Cortex of kidney (tissue), 1 donor: Measurements from ENCODE around the gene ALOX12.
"Not testable (repeated sequence)": the region's sequence is repeated elsewhere in the genome, so short reads cannot be mapped to it uniquely, and the experiment has no call there.

ENCODE experiments used
- DNase-seq: peaks from one replicate; lab custom pipeline; 2025; lab: John Stamatoyannopoulos, UW

Gene ALOX12, protein sequence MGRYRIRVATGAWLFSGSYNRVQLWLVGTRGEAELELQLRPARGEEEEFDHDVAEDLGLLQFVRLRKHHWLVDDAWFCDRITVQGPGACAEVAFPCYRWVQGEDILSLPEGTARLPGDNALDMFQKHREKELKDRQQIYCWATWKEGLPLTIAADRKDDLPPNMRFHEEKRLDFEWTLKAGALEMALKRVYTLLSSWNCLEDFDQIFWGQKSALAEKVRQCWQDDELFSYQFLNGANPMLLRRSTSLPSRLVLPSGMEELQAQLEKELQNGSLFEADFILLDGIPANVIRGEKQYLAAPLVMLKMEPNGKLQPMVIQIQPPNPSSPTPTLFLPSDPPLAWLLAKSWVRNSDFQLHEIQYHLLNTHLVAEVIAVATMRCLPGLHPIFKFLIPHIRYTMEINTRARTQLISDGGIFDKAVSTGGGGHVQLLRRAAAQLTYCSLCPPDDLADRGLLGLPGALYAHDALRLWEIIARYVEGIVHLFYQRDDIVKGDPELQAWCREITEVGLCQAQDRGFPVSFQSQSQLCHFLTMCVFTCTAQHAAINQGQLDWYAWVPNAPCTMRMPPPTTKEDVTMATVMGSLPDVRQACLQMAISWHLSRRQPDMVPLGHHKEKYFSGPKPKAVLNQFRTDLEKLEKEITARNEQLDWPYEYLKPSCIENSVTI

DNA sequence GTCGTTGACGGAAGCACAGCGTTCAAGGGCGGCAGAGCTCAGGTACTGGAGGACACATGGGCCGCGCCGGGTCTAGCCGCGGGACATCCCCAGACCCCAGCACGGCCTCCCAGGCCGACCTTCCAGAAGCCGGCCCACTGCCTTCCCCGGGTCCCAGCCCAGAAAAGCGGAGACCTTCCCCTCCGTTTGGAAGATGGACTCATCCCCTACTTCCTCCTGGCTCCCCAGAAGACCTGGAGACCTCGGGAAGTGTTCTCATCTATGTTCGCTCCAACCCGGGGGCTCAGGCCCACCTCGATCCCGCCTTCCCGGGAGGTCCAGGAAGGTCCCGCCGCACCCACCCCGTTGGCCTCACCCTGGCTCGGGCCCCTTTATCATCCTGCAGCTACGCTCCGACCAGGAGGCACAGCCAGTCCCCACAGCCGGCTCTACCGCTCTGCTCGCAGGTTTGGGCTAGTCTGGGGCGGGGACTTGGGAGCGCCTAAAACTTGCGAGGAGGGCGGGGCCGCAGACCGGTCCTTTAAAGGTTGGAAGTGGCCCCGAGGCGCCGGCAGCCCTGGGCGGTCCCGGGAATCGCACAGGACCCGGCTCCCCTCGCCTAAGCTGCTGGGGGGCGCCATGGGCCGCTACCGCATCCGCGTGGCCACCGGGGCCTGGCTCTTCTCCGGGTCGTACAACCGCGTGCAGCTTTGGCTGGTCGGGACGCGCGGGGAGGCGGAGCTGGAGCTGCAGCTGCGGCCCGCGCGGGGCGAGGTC, at the start of gene ALOX12:
Gene ALOX12, plus strand, starts transcription at position 550 of the 756 bp plus-strand sequence. Its CDS starts 69 bp downstream, at position 619.
- no peak for DNase-seq

DNA sequence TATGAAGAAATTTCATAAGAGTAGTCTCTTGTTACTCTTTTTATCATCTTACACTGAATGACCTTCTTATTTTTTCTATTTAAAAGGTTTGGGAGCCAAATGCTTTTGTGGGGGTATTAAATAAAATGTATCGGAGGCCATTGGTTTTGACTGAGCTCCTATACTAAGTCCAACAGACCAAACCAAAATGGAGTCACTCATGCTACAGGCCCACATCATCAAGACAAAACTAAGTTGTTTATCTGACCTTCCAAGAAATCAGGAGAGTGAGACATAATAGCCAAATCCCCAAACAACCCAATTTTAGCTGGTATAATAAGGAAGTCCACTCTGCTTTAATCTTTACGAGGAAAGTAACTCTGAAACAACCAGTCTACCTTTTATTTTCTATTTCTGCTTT, 48.1 kb upstream of the ALOX12 start:
- DNase-seq = no peak

DNA sequence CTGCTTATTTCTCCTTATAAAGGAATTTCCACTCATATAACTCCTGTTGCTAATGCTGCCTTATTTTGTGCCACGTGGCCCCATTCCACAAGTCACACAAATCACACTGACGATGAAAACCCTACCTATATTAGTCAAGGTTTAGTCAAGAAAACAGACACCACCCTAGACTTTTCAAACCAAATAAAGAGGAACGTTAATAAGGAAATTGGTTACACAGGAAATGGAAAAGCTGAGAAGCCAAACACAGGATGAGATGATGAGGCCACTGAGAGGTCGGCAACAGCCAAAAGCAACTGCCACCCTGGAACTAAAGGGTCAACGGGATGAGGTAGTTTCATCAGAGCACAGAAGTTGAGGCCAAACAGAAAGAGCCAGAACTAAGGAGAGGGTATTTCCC, 47.3 kb upstream of the ALOX12 start:
- DNase-seq = no peak

DNA sequence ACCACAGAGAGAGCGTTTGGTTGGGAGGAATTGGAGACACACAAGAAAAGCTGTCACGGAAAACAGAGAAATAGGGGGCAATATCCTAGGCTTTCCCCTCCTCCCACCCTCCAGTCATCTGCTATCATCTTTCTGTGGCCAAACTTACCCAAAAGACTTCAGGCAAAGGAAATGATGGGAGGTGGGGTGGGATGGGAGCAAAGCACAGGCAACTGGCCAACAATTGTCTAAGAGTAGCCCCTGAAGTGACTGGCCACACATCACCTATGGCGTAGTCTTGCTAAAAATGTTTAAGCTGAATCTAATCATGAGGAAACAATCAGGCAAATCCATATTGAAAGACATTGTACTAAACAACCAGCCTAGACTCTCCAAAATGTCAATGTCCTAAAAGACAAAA, 46.9 kb upstream of the ALOX12 start:
- DNase-seq = no peak

DNA sequence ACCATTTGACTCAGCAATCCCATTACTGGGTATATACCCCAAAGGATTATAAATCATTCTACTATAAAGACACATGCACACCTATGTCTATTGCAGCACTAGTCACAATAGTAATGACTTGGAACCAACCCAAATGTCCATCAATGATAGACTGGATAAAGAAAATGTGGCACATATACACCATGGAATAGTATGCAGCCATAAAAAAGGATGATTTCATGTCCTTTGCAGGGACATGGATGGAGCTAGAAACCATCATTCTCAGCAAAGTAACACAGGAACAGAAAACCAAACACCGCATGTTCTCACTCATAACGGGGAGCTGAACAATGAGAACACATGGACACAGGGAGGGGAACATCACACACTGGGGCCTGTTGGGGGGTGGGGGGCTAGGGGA, 44.9 kb upstream of the ALOX12 start:
- not testable (repeated sequence) for DNase-seq

DNA sequence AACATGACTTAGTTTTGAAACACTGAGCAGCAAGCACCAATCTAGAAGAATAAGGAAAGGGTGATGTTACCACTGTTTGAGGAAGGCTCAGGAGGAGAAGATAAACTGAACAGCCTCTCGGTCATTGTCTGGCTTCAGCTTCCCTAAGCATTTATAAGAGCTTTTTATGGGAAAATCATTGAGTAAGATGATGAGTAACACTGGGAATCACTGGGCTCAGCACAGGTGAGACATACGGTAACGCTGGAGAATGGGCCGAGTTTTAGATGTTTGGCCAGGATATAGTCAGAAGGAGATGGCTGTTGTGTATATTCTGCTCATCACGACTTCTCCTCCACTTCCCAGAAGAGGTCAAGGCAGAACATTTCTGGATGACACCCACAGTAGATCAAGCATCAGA, 42.2 kb upstream of the ALOX12 start:
- DNase-seq = no peak

DNA sequence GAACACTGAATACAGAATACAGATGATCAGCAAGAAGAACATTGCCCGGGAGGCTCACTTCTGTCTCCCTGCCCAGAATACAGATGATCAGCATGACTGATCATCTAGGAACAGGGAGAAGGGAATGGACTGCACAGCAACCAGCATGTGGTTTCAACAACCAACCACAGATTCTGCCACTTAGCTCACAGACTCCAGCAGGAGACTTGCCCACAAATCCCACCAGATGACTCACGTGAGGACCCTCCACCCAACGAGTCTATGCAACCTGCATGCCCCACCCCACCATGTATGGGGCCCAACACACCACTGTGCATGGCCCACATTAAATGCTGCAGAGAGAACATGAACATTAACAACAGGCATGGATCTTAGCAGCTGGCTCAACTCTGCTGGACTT, 36.1 kb upstream of the ALOX12 start:
- no peak for DNase-seq

DNA sequence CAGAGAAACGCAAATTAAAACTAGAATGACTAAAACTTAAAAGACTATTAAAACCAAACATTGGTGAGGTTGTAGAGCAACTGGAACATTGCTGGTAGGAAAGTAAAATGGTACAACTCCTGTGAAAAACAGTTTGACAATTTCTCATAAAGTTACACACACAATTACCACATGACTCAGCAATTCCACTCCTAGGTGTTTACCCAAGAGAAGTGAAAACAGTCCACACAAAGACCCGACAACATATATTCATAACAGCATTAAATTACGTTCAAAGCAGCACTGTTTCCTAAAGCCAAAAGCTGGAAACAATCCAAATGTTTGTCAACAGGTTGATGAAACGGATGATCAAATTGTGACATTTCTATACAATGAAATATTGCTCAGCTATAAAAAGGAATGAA, 26.5 kb upstream of the ALOX12 start:
- DNase-seq = no peak

DNA sequence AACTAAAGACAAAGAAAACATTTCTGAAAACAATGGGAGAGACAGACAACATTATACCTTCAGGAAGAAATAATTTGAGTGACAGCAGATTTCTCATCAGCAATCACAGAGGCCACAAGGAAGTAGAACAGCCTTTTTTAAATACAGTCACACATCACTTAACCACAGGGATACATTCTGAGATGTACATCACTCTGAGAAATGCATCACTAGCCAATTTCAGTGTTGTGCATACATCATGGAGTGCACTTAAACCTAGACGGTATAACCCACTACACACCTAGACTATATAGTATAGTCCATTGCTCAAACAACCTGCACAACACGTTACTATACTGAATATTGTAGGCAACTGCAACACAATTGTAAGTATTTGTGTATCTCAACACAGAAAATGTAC, 24.9 kb upstream of the ALOX12 start:
- no peak for DNase-seq

DNA sequence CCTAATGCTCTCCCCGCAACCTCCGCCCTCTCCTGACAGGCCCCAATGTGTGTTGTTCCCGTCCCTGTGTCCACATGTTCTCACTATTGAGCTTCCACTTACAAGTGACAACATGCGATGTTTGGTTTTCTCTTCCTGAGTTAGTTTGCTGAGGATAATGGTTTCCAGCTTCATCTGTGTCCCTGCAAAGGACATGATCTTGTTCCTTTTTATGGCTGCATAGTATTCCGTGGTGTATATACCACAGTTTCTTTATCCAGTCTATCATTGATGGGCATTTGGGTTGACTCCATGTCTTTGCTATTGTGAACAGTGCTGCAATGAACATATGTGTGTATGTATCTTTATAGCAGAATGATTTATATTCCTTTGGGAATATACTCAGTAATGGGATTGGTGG, 16.4 kb upstream of the ALOX12 start:
- not testable (repeated sequence) for DNase-seq

DNA sequence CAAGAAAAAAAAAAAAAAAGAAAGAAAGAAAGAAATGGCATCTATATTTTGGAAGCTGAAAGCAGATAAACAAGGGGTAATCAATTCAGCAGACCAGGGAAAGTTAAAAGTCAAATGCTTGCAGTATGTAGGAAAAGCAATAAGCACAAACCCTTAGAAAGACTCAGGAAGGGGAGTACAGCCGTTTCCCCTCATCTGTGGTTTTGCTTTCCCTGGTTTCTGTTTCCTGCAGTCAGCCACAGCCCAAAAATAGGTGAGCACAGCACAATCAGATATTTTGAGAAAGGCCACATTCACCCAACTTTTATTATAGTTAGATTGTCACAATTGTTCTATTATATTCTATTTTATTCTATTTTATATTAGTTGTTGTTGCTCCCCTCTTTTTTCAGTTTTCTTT, 14.4 kb upstream of the ALOX12 start:
- no peak for DNase-seq

DNA sequence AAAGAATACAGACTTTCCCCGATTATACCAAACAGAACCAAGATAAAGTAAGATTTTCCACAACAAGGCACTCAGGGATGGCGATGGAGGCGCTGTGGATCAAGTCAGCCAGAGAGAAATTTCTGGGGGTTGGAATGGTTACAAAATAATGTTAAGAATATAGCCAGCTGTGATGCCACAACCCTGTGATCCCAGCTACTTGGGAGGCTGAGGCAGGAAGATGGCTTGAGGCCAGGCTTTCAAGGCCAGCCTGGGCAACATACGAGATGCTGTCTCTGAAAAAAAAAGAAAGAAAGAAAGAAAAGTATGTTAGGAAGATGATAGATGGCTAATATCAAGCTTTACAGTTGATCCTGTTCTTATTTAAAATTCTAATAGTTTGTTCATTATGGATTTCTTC, 10.6 kb upstream of the ALOX12 start:
- DNase-seq = no peak

DNA sequence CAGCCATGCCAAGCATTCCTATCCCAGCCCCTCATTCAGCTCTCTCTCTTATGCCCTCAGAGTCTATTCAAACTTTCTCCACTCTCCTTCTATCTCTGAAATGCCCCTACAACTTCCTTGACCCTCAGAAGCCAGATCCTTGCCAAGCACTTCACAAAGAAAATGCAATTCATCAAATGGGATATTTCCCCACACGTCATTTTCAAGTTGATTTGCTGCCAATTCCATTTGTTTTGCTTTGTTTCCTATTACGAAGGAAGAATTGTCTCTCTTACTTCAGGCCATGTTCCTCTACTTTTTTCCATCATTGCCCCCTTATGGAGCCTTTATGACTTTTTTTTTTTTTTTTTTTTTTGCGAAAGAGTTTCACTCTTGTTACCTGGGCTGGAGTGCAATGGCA, 9.2 kb upstream of the ALOX12 start:
- DNase-seq = no peak

DNA sequence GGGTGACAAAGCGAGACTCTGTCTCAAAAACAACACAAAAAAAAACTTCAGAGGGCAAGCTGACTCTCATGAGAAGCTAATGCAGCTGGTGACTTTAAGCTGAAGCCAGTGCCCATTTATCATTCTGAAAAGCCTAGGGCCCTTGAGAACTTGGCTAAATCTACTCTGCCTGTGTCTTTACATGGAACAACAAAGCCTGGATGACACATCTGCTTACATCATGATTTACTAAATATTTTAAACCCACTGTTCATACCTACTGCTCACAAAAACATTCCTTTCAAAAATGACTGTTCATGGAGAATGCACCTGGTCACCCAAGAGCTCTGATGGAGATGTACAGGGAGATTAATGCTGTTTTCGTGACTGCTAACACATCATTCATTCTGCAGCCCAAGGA, 6.1 kb upstream of the ALOX12 start:
- DNase-seq = no peak

DNA sequence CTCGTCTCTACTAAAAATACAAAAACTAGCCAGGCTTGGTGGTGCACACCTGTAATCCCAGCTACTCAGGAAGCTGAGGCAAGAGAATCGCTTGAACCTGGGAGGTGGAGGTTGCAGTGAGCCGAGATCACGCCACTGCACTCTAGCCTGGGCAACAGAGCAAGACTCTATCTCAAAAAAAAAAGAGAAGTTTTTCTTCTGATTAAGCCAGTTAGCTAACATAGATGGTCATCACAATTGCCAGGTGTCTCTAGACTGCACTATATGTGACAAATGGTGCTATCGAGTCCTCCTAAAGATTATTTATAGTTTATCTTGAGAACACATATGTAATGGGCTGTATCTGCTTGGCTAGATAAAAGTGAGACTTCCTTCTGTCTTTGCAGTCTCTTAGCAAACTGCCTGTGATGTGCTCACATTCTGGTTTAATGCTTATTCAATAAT, 2.2 kb upstream of the ALOX12 start:
- DNase-seq = not testable (repeated sequence)

DNA sequence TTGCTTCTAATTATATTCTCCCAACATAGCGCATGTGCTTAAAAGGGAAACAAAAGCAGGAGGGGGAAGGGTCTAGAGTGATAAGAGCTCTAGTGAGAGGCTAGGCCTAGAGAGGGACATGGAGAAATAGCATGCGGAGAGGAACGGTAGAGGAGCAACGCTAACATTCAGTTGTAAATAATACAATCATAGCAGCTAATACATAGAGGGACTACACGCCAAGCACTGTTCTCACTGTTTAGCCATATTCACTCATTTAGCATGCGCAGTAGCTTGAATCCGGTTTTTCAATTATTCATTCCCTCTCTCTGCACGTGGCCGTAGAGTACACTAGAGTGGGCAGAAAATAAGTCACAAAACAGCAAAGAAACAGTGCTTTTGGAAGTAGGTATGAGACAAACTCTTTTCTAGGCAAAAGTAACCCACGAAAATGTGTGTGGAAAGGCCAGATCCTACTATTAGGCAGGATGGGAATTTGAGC, 1.7 kb upstream of the ALOX12 start:
- DNase-seq = no peak

DNA sequence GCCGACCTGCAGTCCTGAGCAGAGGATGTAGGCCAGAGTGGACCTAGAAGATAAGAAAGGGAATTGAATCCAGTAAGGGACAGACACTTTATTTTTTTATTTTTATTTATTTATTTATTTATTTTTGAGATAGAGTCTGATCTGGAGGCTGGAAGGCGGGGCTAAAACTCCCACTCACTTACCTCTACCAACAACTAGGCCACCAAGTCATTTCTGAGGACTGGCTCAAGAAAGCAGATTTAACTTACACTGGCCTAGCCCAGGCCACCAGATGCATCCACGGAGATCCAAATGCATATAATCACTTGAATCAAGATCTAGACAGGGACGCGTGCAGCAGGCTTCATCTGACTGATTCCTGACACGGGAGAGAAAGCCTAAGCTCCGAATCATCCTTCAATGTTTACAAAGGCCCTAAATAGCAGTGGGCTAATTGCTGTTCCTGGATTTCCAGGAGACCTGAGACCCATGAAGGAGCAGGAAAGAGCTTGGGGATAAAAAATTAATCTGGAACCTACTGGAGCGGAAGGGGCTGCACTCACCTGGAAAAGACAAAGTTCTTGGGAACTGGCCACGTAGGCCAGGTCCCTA, 1.1 kb upstream of the ALOX12 start:
- no peak for DNase-seq

DNA sequence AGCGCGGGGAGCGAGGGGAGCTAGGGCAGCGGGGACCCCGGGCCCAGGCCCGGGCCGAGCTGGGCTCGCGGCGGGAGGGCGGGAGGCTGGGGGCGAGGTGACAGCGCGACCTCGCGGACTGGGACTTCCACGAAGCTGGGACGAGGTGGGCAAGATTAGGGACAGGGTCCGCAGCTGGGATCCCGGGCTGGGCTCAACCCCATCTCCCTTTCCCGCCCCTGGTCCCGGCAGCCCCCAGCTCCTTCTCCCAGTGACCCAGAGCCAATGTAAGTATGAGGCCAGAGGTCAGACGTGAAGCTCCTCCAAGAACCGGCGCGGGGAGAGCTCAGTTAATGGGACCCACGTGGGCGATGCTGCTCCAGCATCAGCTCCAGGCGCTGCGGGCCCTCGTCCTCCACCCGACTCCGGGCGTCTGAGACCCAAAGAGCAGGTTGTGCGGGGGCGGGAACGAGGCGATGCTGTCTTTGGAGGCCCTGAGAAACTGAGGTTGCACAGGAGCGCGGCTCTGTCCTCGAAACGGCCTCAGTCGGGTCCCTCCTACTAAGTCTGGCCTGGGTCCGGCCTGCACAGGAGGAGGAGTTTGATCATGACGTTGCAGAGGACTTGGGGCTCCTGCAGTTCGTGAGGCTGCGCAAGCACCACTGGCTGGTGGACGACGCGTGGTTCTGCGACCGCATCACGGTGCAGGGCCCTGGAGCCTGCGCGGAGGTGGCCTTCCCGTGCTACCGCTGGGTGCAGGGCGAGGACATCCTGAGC, 585 bp downstream of the ALOX12 start:
- DNase-seq = no peak

DNA sequence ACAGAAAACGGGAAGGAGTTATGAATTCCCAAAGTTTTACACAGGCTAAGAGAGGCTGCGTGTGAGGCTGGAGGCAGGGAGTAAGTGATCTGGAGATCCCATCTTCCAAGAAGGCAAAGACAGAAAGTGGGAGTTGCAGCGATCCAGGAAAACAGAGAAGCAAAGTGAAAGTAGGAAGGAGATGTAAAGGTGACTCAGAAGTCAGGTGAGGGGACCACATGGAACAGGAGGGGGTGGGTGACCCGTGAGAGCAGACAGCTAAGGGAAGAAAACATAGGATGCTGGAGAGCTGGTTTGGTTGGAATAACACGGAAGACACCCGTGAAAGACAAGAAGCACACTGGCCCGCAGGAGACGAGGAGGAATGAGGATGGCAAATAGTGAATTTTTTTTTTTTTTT, 1.3 kb downstream of the ALOX12 start:
- no peak for DNase-seq

DNA sequence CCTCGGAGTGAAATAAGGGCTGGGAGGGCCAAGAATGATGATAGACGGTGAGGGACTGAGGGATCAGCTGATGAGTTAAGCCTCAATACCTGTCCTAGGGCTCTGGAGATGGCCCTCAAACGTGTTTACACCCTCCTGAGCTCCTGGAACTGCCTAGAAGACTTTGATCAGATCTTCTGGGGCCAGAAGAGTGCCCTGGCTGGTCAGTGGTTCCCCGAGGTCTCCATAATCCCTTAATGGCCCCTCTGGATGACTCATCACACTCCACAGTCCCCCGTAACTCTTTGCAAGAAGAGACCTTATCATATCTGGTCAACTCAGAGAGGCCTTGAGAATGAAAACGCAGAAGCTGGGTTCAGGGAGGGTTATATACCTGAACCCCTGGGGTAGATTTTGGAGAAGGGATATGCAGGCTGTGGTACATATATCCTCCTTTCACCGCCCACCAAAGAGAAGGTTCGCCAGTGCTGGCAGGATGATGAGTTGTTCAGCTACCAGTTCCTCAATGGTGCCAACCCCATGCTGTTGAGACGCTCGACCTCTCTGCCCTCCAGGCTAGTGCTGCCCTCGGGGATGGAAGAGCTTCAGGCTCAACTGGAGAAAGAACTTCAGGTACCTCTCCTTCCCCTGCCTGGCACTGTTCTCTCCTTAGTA, 3.1 kb downstream of the ALOX12 start:
- DNase-seq = no peak
